ENCODE results near the gene TARBP2.

Gene TARBP2

GRCh38 chr12:53482626-53483168 lies 18.4 kb upstream of the TARBP2 start:
- ATAC-seq = peak; percentile 0; the same call in 2 of the 3 replicates
- no peak for TF ChIP-seq PPARA (CRISPR knock-in tag; IDR thresholded peaks at IDR 0.05; ENCODE audit: borderline replicate concordance)
- TF ChIP-seq, protein P1, sequence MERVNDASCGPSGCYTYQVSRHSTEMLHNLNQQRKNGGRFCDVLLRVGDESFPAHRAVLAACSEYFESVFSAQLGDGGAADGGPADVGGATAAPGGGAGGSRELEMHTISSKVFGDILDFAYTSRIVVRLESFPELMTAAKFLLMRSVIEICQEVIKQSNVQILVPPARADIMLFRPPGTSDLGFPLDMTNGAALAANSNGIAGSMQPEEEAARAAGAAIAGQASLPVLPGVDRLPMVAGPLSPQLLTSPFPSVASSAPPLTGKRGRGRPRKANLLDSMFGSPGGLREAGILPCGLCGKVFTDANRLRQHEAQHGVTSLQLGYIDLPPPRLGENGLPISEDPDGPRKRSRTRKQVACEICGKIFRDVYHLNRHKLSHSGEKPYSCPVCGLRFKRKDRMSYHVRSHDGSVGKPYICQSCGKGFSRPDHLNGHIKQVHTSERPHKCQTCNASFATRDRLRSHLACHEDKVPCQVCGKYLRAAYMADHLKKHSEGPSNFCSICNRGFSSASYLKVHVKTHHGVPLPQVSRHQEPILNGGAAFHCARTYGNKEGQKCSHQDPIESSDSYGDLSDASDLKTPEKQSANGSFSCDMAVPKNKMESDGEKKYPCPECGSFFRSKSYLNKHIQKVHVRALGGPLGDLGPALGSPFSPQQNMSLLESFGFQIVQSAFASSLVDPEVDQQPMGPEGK (CRISPR knock-in tag; IDR thresholded peaks at IDR 0.05; ENCODE audit: borderline replicate concordance) = no peak
- no peak for TF ChIP-seq ARNTL (CRISPR knock-in tag; IDR thresholded peaks at IDR 0.05; ENCODE audit: borderline replicate concordance, low read depth)
- peak; percentile 26; the same call in 1 of the 2 replicates for TF ChIP-seq ZC3H10 (CRISPR knock-in tag; IDR thresholded peaks at IDR 0.05)
- TF ChIP-seq ZNF8 (CRISPR knock-in tag; IDR thresholded peaks at IDR 0.05) = no peak
- TF ChIP-seq RARB (CRISPR knock-in tag; IDR thresholded peaks at IDR 0.05) = no peak
- TF ChIP-seq TCF4 (CRISPR knock-in tag; IDR thresholded peaks at IDR 0.05; ENCODE audit: borderline replicate concordance) = no peak
- no peak for TF ChIP-seq ZFP30 (CRISPR knock-in tag; IDR thresholded peaks at IDR 0.05)

DNA sequence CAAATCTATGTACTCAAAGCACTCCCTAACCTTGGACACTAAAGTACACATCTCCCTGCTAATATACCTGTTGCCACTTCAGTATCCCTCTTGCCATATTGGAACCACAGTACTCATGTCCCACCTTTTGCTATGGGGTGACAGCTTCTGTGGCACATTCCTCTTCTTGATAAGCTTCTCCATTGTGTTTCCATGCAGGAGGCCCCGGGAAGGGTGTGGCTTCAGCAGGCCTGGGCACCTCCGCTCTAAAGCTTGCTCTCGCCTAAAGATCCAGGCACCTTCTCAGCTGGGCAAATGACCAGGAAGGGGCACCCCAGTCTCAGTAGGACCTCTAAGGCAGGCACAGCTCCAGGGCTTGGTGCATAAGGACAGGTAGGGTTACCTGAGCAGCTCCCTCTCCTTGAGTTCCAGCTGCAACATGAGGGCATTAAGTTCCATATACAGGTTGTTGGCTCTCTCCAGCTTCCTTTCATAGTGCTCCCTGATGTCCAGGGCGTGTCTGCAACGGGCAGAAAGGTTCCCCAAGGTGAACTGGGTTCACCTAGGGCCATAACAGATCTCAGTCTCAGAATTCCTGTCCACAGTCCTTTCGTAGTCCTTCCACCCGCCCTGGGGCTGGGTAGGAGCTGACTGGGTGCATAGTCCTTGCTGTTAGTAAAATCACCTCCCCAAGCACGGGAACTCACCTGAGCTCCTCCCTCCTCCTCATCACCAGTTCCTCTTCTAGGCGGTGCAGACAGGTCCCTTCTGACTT lies 17.7 kb upstream of the TARBP2 start:
- no peak for ATAC-seq
- TF ChIP-seq TSHZ2 (CRISPR knock-in tag; IDR thresholded peaks at IDR 0.05) (no peak), OSR1 (CRISPR knock-in tag; IDR thresholded peaks at IDR 0.05) (no peak), SNAI2 (CRISPR knock-in tag; IDR thresholded peaks at IDR 0.05) (no peak), GLIS3 (CRISPR knock-in tag; IDR thresholded peaks at IDR 0.05) (no peak)

- ATAC-seq = peak; percentile 1; the same call in 2 of the 3 replicates
- TF ChIP-seq PPARA (CRISPR knock-in tag; IDR thresholded peaks at IDR 0.05; ENCODE audit: borderline replicate concordance) = no peak
- no peak for TF ChIP-seq GLIS3 (CRISPR knock-in tag; IDR thresholded peaks at IDR 0.05)
- TF ChIP-seq ZFP3 (CRISPR knock-in tag; IDR thresholded peaks at IDR 0.05) = no peak
- no peak for TF ChIP-seq ESRRG (CRISPR knock-in tag; IDR thresholded peaks at IDR 0.05)
- TF ChIP-seq TOX (CRISPR knock-in tag; IDR thresholded peaks at IDR 0.05; ENCODE audit: borderline replicate concordance) = no peak
- no peak for TF ChIP-seq TSHZ2 (CRISPR knock-in tag; IDR thresholded peaks at IDR 0.05)
- TF ChIP-seq ZNF565 (CRISPR knock-in tag; conservative IDR thresholded peaks at IDR 0.05; ENCODE audit: low read depth) = no peak
- TF ChIP-seq ZNF8 (CRISPR knock-in tag; IDR thresholded peaks at IDR 0.05) = no peak
Observed at GRCh38 chr12:53483979-53484377, 17.1 kb upstream of the TARBP2 start.

- peak; percentile 0; the same call in 2 of the 3 replicates for ATAC-seq
- TF ChIP-seq TCF4 (CRISPR knock-in tag; IDR thresholded peaks at IDR 0.05; ENCODE audit: borderline replicate concordance) (no peak), ZFP30 (CRISPR knock-in tag; IDR thresholded peaks at IDR 0.05) (no peak), CREB5 (CRISPR knock-in tag; IDR thresholded peaks at IDR 0.05; ENCODE audit: low read depth) (no peak), OSR1 (CRISPR knock-in tag; IDR thresholded peaks at IDR 0.05) (no peak), ZC3H10 (CRISPR knock-in tag; IDR thresholded peaks at IDR 0.05) (no peak), PPARA (CRISPR knock-in tag; IDR thresholded peaks at IDR 0.05; ENCODE audit: borderline replicate concordance) (no peak), ARNTL (CRISPR knock-in tag; IDR thresholded peaks at IDR 0.05; ENCODE audit: borderline replicate concordance, low read depth) (no peak), ISL1 (CRISPR knock-in tag; IDR thresholded peaks at IDR 0.05) (no peak), ZNF8 (CRISPR knock-in tag; IDR thresholded peaks at IDR 0.05) (no peak), CSDC2 (CRISPR knock-in tag; IDR thresholded peaks at IDR 0.05) (no peak)
Observed at GRCh38 chr12:53484686-53485575, 16.2 kb upstream of the TARBP2 start.

Measured in SK-N-SH treated with all-trans-retinoic acid at 6 μM for 48 hours (cell line).